Stomach (tissue), 9 donors: ENCODE data around the gene MYO3B. TPM values are rescaled to one million over a fixed set of nuclear protein-coding genes. Genes with fewer than 3 reads are reported as not detected.

Experiments used
- DNase-seq, 2 donors: peaks; one replicate each; pipeline versions ENCODE4 v3.0.0 to v3.0.0-alpha.2; 2013 to 2019
- H3K27ac ChIP-seq, 5 donors: fragments of 200-600 bp in 4 of 5; sonication (generic) in 4 of 5; one replicate each; pipeline ENCODE4 v1.5.1; 2013 to 2019; ENCODE audit warnings: mild to moderate bottlenecking in 1 of 5, moderate library complexity in 1 of 5
- H3K27me3 ChIP-seq, 3 donors: fragments of 200-600 bp; sonication (generic); one replicate each; pipeline ENCODE4 v1.5.1; 2017 to 2019; ENCODE audit warnings: mixed run types in 1 of 3
- H3K36me3 ChIP-seq, 4 donors: fragments of 200-600 bp; sonication (generic); 1 replicate in 3 of 4; 2 replicates in 1 of 4; pipeline ENCODE4 v1.5.1; 2016 to 2019
- H3K4me1 ChIP-seq, 4 donors: fragments of 200-600 bp; sonication (generic); one replicate each; pipeline ENCODE4 v1.5.1; 2016 to 2019
- H3K4me3 ChIP-seq, 4 donors: fragments of 200-600 bp; sonication (generic) in 3 of 4; one replicate each; pipeline ENCODE4 v1.5.1; 2016 to 2019; ENCODE audit warnings: mild to moderate bottlenecking in 1 of 4
- H3K9me3 ChIP-seq, 4 donors: fragments of 200-600 bp; sonication (generic); one replicate each; pipeline ENCODE4 v1.5.1; 2016 to 2019
- CTCF ChIP-seq, 7 experiments: fragments of 450-650 bp in 4 of 7; fragments of 200-600 bp in 3 of 7; sonication (generic) in 3 of 7; IDR thresholded peaks; one replicate each; pipeline ENCODE4 v1.5.1; 2016 to 2019; ENCODE audit warnings: antibody characterized with exemption in 7 of 7, control low read depth in 2 of 7, mild to moderate bottlenecking in 1 of 7
- EP300 ChIP-seq: sonication (generic); formaldehyde crosslinking; IDR thresholded peaks from one replicate; pipeline ENCODE4 v1.6.1; 2017; ENCODE audit warnings: antibody characterized with exemption
- POLR2A ChIP-seq, 4 donors: fragments of 450-650 bp; IDR thresholded peaks; one replicate each; pipeline ENCODE4 v1.6.1; 2016; ENCODE audit warnings: antibody characterized with exemption in 4 of 4, control low read depth in 2 of 4, mild to moderate bottlenecking in 1 of 4, moderate library complexity in 1 of 4
- POLR2AphosphoS5 ChIP-seq, 3 donors: sonication (generic); formaldehyde crosslinking; IDR thresholded peaks; one replicate each; pipeline ENCODE4 v1.6.1; 2016; ENCODE audit warnings: antibody characterized with exemption in 3 of 3
- WGBS, 5 donors: extraction: QIAGEN DNeasy Blood & Tissue Kit in 3 of 5; methylation state at CpG; one replicate each; pipeline versions ENCODE4 v1.1.5 to v1.1.7; 2013 to 2018; 5-methylcytosine and 5-hydroxymethylcytosine counted together
- intact Hi-C: fragments of 100-400 bp; cut with DNase I; formaldehyde crosslinking; loops from one replicate; pipeline ENCODE4 v1.15.1; 2023; ENCODE audit warnings: low total_unique reads
- polyA plus RNA-seq, 3 donors: library from polyadenylated mRNA; stranded (reverse); fragments of 200-250 nt; gene quantifications; one replicate each; pipeline ENCODE4 v1.2.3, GENCODE V29; 2013
- total RNA-seq, 5 donors: library from RNA; depleted of rRNA; stranded (reverse); fragments of >200 nt; gene quantifications; one replicate each; pipeline versions ENCODE4 v1.1.0 to v1.2.3, GENCODE V29; 2014 to 2016
- donor health status: healthy with polysubstance abuse.
- donor health status: Bipolar disorder and iron deficiency.
- donor health status: healthy.

The MYO3B gene
- total and polyA plus RNA-seq, 8 donors: 0.05 to 0.37 TPM; not detected in 6

- H3K9me3 ChIP-seq: peaks cover 0 to 4% (median under 1%) of the 10 kb centered on the region in 4 donors
- H3K36me3 ChIP-seq: no peaks in the 10 kb centered on the region
- peaks cover 0 to 8% (median 3%) of the 10 kb centered on the region in 3 donors for H3K27me3 ChIP-seq
- intact Hi-C loops: no loop called here
- no peak overlapping the region for H3K27ac ChIP-seq
- DNase-seq: no peak
- H3K4me1 ChIP-seq: no peaks in the 10 kb centered on the region
- H3K4me3 ChIP-seq: no peak overlapping the region
- no peak for TF ChIP-seq POLR2AphosphoS5 (IDR thresholded peaks at IDR 0.05)
- TF ChIP-seq EP300: no peak
- no peak for TF ChIP-seq POLR2A (IDR thresholded peaks at IDR 0.05)
- WGBS, 5 donors: 50 to 84% (median 78%) methylated on average over 1 to 3 of the region's 3 CpGs
Observed at GRCh38 chr2:170255137-170255536, 77.2 kb downstream of the MYO3B start.

GRCh38 chr2:170255971-170256370, 78.0 kb downstream of the MYO3B start:
- H3K27ac ChIP-seq: no peak overlapping the region
- H3K27me3 ChIP-seq: peaks cover 0 to 8% (median 3%) of the 10 kb centered on the region in 3 donors
- no peak for DNase-seq
- no peaks in the 10 kb centered on the region for H3K36me3 ChIP-seq
- peaks cover 0 to 4% (median 3%) of the 10 kb centered on the region in 4 donors for H3K9me3 ChIP-seq
- 45 to 69% (median 54%) methylated on average over 1 of the region's 1 CpG for WGBS, 5 donors
- TF ChIP-seq POLR2A (IDR thresholded peaks at IDR 0.05) (no peak), EP300 (no peak), CTCF (IDR thresholded peaks at IDR 0.05) (no peak), POLR2AphosphoS5 (IDR thresholded peaks at IDR 0.05) (no peak)
- H3K4me1 ChIP-seq: no peaks in the 10 kb centered on the region
- no peak overlapping the region for H3K4me3 ChIP-seq
- intact Hi-C loops: no loop called here

GRCh38 chr2:170258382-170258781, 80.4 kb downstream of the MYO3B start:
- Histone ChIP-seq H3K36me3 (no peaks in the 10 kb centered on the region), H3K27me3 (peaks cover 0 to 8% (median 3%) of the 10 kb centered on the region in 3 donors), H3K27ac (no peak overlapping the region), H3K4me1 (no peaks in the 10 kb centered on the region), H3K9me3 (peaks cover 4 to 22% (median 10%) of the 10 kb centered on the region in 4 donors), H3K4me3 (no peak overlapping the region)
- 82 to 88% (median 86%) methylated on average over 3 of the region's 3 CpGs for WGBS, 5 donors
- intact Hi-C loops: no loop called here
- TF ChIP-seq EP300 (no peak), POLR2A (IDR thresholded peaks at IDR 0.05) (no peak), CTCF (IDR thresholded peaks at IDR 0.05) (no peak), POLR2AphosphoS5 (IDR thresholded peaks at IDR 0.05) (no peak)
- DNase-seq: no peak

GRCh38 chr2:170260188-170260587, 82.2 kb downstream of the MYO3B start:
- Histone ChIP-seq H3K9me3 (peaks cover 4 to 36% (median 14%) of the 10 kb centered on the region in 4 donors), H3K27me3 (peaks cover 0 to 3% (median 0%) of the 10 kb centered on the region in 3 donors), H3K4me1 (no peaks in the 10 kb centered on the region), H3K4me3 (no peak overlapping the region), H3K36me3 (no peaks in the 10 kb centered on the region), H3K27ac (no peak overlapping the region)
- TF ChIP-seq POLR2A (IDR thresholded peaks at IDR 0.05): no peak
- TF ChIP-seq POLR2AphosphoS5 (IDR thresholded peaks at IDR 0.05): no peak
- TF ChIP-seq EP300: no peak
- no peak for TF ChIP-seq CTCF (IDR thresholded peaks at IDR 0.05)
- DNase-seq: no peak
- intact Hi-C loops: no loop called here

GRCh38 chr2:170261566-170261965, 83.6 kb downstream of the MYO3B start:
- no peaks in the 10 kb centered on the region for H3K27me3 ChIP-seq
- peaks cover 4 to 36% (median 14%) of the 10 kb centered on the region in 4 donors for H3K9me3 ChIP-seq
- H3K4me1 ChIP-seq: no peaks in the 10 kb centered on the region
- H3K4me3 ChIP-seq: no peak overlapping the region
- no peak overlapping the region for H3K27ac ChIP-seq
- intact Hi-C loops: no loop called here
- WGBS, 5 donors: 78 to 96% (median 94%) methylated on average over 1 of the region's 1 CpG
- no peak for TF ChIP-seq POLR2A (IDR thresholded peaks at IDR 0.05)
- TF ChIP-seq POLR2AphosphoS5 (IDR thresholded peaks at IDR 0.05): no peak
- DNase-seq: no peak
- no peaks in the 10 kb centered on the region for H3K36me3 ChIP-seq
